ENCODE results near the gene IDNK. TPM values are rescaled to one million over a fixed set of nuclear protein-coding genes. Genes with fewer than 3 reads are reported as not detected.

The IDNK gene
- polyA plus RNA-seq (2011; rRNA removed) (6.8 and 7.5 TPM in 2 replicates), polyA minus RNA-seq (2011; rRNA and poly(A)+ RNA removed) (1.6 and 1.8 TPM in 2 replicates)

GRCh38 chr9:83622939-83623678 lies at the start of gene IDNK:
Gene IDNK, plus strand, starts transcription at chr9:83623143. Its CDS starts 29 bp downstream, at chr9:83623172.
- H3K27ac ChIP-seq (ENCODE audit: low read depth, low read length), result peak within 1 kb of the TSS; percentile 22
- POLR2A ChIA-PET, result no interaction called here

GRCh38 chr9:83574482-83574881 lies 48.5 kb upstream of the IDNK start:
- Histone ChIP-seq H3K27ac (ENCODE audit: low read depth, low read length) (no peak overlapping the region), H3K4me3 (ENCODE audit: low read depth, low read length) (no peak overlapping the region), H3K9me3 (ENCODE audit: control insufficient read depth, insufficient read depth, low read length) (no peaks in the 10 kb centered on the region), H3K27me3 (ENCODE audit: control insufficient read depth, insufficient read depth, low read length) (no peaks in the 10 kb centered on the region)
- no peak for TF ChIP-seq CTCF (IDR thresholded peaks at IDR 0.05; ENCODE audit: low read depth, low read length)
- CTCF ChIA-PET, result no interaction called here
- POLR2A ChIA-PET, result no interaction called here
- no peak for DNase-seq (ENCODE audit: low read depth, low spot score)

More at GRCh38 chr9:83622939-83623678, at the start of gene IDNK:
- H3K27me3 ChIP-seq (ENCODE audit: control insufficient read depth, insufficient read depth, low read length), result no peaks in the 10 kb centered on the region
- peak within 1 kb of the TSS; percentile 66 for H3K4me3 ChIP-seq (ENCODE audit: low read depth, low read length)
- no peak for TF ChIP-seq CTCF (IDR thresholded peaks at IDR 0.05; ENCODE audit: low read depth, low read length)
- DNase-seq (ENCODE audit: low read depth, low spot score), result no peak
- H3K9me3 ChIP-seq (ENCODE audit: control insufficient read depth, insufficient read depth, low read length), result no peaks in the 10 kb centered on the region
- CTCF ChIA-PET, result interaction anchor here (1.9 kb wide), 1 partner anchor 27 kb away, joined by 4 read pairs; no protein-coding TSS in a partner anchor

GRCh38 chr9:83582029-83582428 lies 40.9 kb upstream of the IDNK start:
- DNase-seq (ENCODE audit: low read depth, low spot score), result no peak
- ChIA-PET POLR2A (no interaction called here), CTCF (no interaction called here)
- Histone ChIP-seq H3K27me3 (ENCODE audit: control insufficient read depth, insufficient read depth, low read length) (no peaks in the 10 kb centered on the region), H3K4me3 (ENCODE audit: low read depth, low read length) (no peak overlapping the region), H3K9me3 (ENCODE audit: control insufficient read depth, insufficient read depth, low read length) (no peaks in the 10 kb centered on the region), H3K27ac (ENCODE audit: low read depth, low read length) (no peak overlapping the region)
- TF ChIP-seq CTCF (IDR thresholded peaks at IDR 0.05; ENCODE audit: low read depth, low read length), result no peak

- DNase-seq (ENCODE audit: low read depth, low spot score), result peak; percentile 6
- H3K27ac ChIP-seq (ENCODE audit: low read depth, low read length), result no peak overlapping the region
- no peaks in the 10 kb centered on the region for H3K27me3 ChIP-seq (ENCODE audit: control insufficient read depth, insufficient read depth, low read length)
- no peak overlapping the region for H3K4me3 ChIP-seq (ENCODE audit: low read depth, low read length)
- peak; percentile 86 for TF ChIP-seq CTCF (IDR thresholded peaks at IDR 0.05; ENCODE audit: low read depth, low read length)
- H3K9me3 ChIP-seq (ENCODE audit: control insufficient read depth, insufficient read depth, low read length), result no peaks in the 10 kb centered on the region
- POLR2A ChIA-PET, result no interaction called here
- CTCF ChIA-PET, result interaction anchor here (0.6 to 1.7 kb wide), 5 partner anchors 9 to 147 kb away, joined by 3 to 7 read pairs (median 4); no protein-coding TSS in a partner anchor
Measured at GRCh38 chr9:83583151-83584014, 39.6 kb upstream of the IDNK start.

All from AG04450 (cell line).